DND-41 (cell line): ENCODE data around the gene NHERF2.
A peak's percentile ranks its signal among the peaks of the same experiment; 100 is the strongest.

ENCODE experiments used
- ATAC-seq: fragments of 200-7000 bp; cut with Tn5 transposase; 3 replicates; pipeline ENCODE4 v1.9.1; 2021; ENCODE audit warnings: low read depth; ENCODE audit not compliant: insufficient read depth
- DNase-seq: peaks from one replicate; pipeline ENCODE4 v3.0.0-alpha.2; 2020
- H2AFZ ChIP-seq: 2 replicates; pipeline ENCODE4 v1.6.0; 2012; ENCODE audit warnings: low read depth, low read length
- H3K27ac ChIP-seq: 2 replicates; pipeline ENCODE4 v1.5.1; 2012; ENCODE audit warnings: low read length, inconsistent platforms
- H3K27me3 ChIP-seq: fragments of 200-600 bp; sonication (generic); 2 replicates; pipeline ENCODE4 v1.6.0; 2012; ENCODE audit warnings: low read length, mild to moderate bottlenecking, inconsistent platforms; ENCODE audit not compliant: insufficient read depth, poor library complexity
- H3K36me3 ChIP-seq: 2 replicates; pipeline ENCODE4 v1.5.1; 2012; ENCODE audit warnings: low read length, inconsistent platforms; ENCODE audit not compliant: insufficient read depth
- H3K4me1 ChIP-seq: 2 replicates; pipeline ENCODE4 v1.5.1; 2012; ENCODE audit warnings: mild to moderate bottlenecking, low read length; ENCODE audit not compliant: insufficient read depth
- H3K4me2 ChIP-seq: 2 replicates; pipeline ENCODE4 v1.6.0; 2012; ENCODE audit warnings: mild to moderate bottlenecking, moderate library complexity, low read length, inconsistent platforms; ENCODE audit not compliant: insufficient read depth
- H3K4me3 ChIP-seq, 2 experiments: fragments of 200-600 bp in 1 of 2; shearing (Covaris generic) in 1 of 2; 2 replicates each; pipeline ENCODE4 v1.5.1; 2012 to 2016; ENCODE audit warnings: inconsistent platforms in 2 of 2, low read length in 2 of 2, mild to moderate bottlenecking in 2 of 2, low read depth in 1 of 2, moderate library complexity in 1 of 2
- H3K79me2 ChIP-seq: 2 replicates; pipeline ENCODE4 v1.6.0; 2012; ENCODE audit warnings: low read length, inconsistent platforms; ENCODE audit not compliant: insufficient read depth
- H3K9ac ChIP-seq: 2 replicates; pipeline ENCODE4 v1.6.0; 2012; ENCODE audit warnings: low read depth, mild to moderate bottlenecking, inconsistent platforms, low read length, moderate library complexity
- H3K9me3 ChIP-seq: 2 replicates; pipeline ENCODE4 v1.5.1; 2012; ENCODE audit warnings: low read length, moderate library complexity, mild to moderate bottlenecking, inconsistent platforms; ENCODE audit not compliant: insufficient read depth, severe bottlenecking
- H4K20me1 ChIP-seq: 2 replicates; pipeline ENCODE4 v1.6.0; 2012; ENCODE audit warnings: low read length; ENCODE audit not compliant: insufficient read depth
- CTCF ChIP-seq: IDR thresholded peaks from 2 replicates; pipeline ENCODE4 v1.5.1; 2012; ENCODE audit warnings: borderline replicate concordance, low read length, moderate library complexity, mild to moderate bottlenecking; ENCODE audit not compliant: poor library complexity, severe bottlenecking; ENCODE audit errors: extremely low read depth
- EZH2 ChIP-seq: IDR thresholded peaks from 3 replicates; pipeline ENCODE4 v1.6.1; 2012; ENCODE audit warnings: borderline replicate concordance, low read depth, mild to moderate bottlenecking, moderate library complexity, low read length, inconsistent platforms; ENCODE audit not compliant: severe bottlenecking

NHERF2 gene

DNA sequence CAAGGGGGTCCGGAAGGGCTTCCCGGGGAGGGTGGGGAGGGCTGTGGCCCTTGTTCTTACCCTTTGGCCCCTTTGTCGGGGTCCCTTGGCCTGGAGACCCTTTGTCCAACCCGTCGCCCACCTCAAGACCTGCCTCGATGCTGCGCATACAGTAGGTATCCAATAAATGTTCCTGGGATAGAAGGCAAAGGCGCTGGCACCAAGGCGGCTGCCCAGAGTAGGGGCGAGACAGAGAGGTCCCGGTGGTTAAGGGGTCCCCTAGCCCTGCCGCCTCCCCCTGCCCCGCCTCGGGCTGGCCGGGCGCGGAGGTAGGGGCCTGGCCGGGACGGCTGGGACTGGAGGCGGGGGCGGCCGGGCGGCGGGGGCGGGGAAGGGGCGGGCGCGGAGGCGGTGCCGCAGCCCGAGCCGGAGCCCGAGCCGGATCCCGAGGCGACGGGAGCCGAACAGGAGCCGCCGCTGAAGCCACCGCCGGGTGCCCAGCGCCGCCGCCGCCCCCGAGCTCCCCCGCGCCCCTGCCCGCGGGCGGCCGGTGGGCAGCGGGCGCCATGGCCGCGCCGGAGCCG lies at the start of gene NHERF2:
NHERF2 (plus strand) TSS at position 442 of the 563 bp plus-strand sequence; CDS start at position 546, 104 bp downstream.
- Histone ChIP-seq H2AFZ (no peak within 1 kb of the TSS), H3K9ac (no peak within 1 kb of the TSS), H3K27ac (no peak within 1 kb of the TSS), H3K4me2 (peak within 1 kb of the TSS; percentile 56), H3K79me2 (no peaks in the 10 kb centered on the region), H3K4me3 (no peak within 1 kb of the TSS), H3K27me3 (peaks cover 33% of the 10 kb centered on the region), H4K20me1 (peaks cover 7% of the 10 kb centered on the region), H3K36me3 (no peaks in the 10 kb centered on the region), H3K9me3 (no peaks in the 10 kb centered on the region), H3K4me1 (peaks cover 20% of the 10 kb centered on the region)
- DNase-seq (peak; percentile 28), ATAC-seq (no peak)
- no peak for TF ChIP-seq EZH2

GRCh38 chr16:1976951-1977874 lies 49.5 kb upstream of the NHERF2 start:
- ATAC-seq (no peak), DNase-seq (no peak)
- H3K36me3 ChIP-seq = peaks cover 54% of the 10 kb centered on the region
- peaks cover 2% of the 10 kb centered on the region for H3K27me3 ChIP-seq
- peaks cover 29% of the 10 kb centered on the region for H3K79me2 ChIP-seq
- H3K9ac ChIP-seq = no peak overlapping the region
- H3K4me2 ChIP-seq = no peak overlapping the region
- peaks cover 35% of the 10 kb centered on the region for H4K20me1 ChIP-seq
- no peak overlapping the region for H2AFZ ChIP-seq
- no peak for TF ChIP-seq CTCF
- TF ChIP-seq EZH2 = no peak
- H3K4me1 ChIP-seq = peaks cover 21% of the 10 kb centered on the region
- H3K4me3 ChIP-seq = no peak overlapping the region
- H3K9me3 ChIP-seq = no peaks in the 10 kb centered on the region
- H3K27ac ChIP-seq = no peak overlapping the region

- DNase-seq (no peak), ATAC-seq (no peak)
- Histone ChIP-seq H2AFZ (no peak overlapping the region), H3K36me3 (peaks cover 54% of the 10 kb centered on the region), H3K27me3 (peaks cover 6% of the 10 kb centered on the region), H3K4me3 (no peak overlapping the region), H3K27ac (no peak overlapping the region), H3K9ac (no peak overlapping the region), H3K79me2 (peaks cover 22% of the 10 kb centered on the region), H3K4me1 (peaks cover 19% of the 10 kb centered on the region), H3K4me2 (no peak overlapping the region), H3K9me3 (no peaks in the 10 kb centered on the region), H4K20me1 (peaks cover 28% of the 10 kb centered on the region)
- TF ChIP-seq EZH2 (no peak), CTCF (no peak)
These were observed 48.8 kb upstream of the NHERF2 start for GRCh38 chr16:1977875-1978268.
